HG03135 (cell line): ENCODE measurements around the gene POLRMT.
"Not testable (repeated sequence)": the region's sequence is repeated elsewhere in the genome, so short reads cannot be mapped to it uniquely, and the experiment has no call there.

Source experiments
- ATAC-seq: cut with Tn5 transposase; IDR thresholded peaks from one replicate; pipeline ENCODE4 v1.9.1; 2021; ENCODE audit warnings: mild to moderate bottlenecking, moderate library complexity; ENCODE audit not compliant: unreplicated experiment

Gene POLRMT

GRCh38 chr19:596263-596655 lies 37.1 kb downstream of the POLRMT start:
- ATAC-seq = no peak

DNA sequence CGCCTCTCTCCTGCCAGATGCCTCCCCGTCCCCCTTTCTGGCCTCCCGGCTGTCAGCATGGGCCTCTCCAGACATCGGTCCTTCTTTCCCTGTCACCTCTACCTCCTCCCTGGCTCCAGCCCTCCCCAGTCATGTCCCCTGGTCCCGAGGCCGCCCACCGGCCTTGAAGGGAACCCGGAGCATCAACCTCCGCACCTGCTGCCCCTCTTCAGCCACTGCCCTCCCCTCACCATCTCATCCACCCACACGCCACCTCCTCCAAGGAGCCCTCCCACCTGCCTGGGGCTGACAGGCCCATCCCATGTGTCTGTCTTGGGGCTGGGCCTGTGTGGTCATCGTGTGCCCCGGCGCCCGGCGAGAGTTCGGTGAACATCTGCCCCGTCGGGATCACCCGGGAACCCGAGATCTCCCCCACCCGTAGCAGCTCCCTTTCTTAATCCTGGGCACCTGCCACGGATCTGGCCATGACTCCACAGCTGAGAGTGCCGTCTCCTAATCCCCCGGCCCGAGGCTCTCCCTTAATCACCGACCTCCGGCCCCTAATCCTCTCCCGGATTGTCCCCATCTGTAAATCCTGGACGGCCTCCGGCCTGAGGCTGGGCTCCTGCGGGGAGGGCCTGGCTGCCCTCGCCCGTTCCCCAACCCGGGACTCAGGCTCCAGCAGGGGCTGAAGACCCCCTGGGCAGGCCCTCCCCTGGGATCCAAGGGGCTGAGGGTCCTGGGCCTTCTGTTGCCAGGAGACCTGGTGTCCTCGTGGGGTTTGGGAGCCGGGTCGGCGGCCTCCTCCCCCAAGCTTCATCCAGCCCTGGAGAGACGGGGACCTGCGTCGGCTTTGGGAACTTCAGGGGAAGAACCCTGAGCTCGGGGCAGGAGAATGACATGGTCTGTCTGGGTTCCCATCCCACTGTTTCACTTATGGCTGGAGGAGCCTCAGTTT lies 37.7 kb downstream of the POLRMT start:
- ATAC-seq = no peak

- ATAC-seq = no peak
Measured at GRCh38 chr19:594265-594870, 39.0 kb downstream of the POLRMT start.

DNA sequence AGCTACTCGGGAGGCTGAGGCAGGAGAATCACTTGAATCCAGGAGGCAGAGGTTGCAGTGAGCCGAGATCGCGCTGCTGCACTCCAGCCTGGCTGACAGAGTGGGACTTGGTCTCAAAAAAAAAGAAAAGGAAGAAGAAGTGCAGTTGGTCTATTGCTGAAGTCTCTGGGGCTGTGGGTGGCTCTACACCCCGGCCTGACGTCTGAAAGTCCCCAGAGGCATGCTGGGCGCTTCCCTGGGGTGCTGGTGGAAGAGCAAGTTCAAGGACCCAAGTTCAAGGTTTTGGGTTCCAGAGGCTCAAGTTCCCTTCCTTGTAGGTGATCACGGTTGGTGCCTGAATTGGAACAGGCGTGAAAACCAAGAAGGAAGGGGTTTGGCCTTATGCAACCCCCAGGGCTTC lies 39.8 kb downstream of the POLRMT start:
- no peak for ATAC-seq

- ATAC-seq = no peak
Measured at GRCh38 chr19:593055-593454, 40.3 kb downstream of the POLRMT start.

- ATAC-seq = no peak
Measured at GRCh38 chr19:592101-592500, 41.2 kb downstream of the POLRMT start.

DNA sequence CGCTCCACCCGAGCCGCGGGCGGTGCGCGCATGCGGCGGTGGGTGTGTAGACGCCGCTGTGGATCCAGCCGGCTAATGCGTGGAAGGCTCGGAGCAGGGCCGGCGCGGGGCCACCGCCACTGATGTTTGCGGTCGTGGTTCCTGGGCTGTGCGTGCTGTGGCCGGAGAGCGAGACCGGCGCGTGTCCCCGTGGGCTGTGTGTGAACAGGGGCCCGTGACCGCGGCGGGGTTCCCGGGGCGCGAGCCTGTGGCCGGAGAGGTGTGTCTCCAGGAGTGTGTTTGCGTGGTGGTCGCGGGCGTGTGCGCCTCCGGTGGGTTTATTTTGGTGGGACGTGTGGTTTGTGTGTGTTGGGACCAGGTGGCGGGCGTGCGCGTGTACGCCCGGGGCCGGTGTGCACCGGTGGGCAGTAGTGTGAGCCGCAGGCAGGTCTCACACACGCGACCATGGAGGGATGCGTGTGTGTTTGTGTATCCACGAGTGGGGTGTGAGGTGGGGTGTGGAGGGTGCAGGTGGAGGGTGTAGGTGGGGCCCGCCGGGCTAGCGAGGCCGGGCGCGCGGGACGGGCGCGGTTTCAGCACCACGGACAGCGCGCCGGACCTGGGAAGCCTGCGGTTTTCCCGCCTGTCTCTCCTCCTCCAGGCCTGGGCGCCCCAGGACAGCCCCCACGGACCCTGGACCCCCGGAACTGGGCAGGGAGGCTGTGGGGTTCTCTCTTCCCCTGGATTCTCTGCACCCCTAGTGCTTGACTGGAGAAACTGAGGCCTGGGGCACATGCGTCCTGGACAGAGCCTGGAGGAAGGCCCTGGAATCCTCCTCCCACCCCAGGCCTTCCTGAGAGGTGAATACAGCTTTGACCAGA lies 42.0 kb downstream of the POLRMT start:
- no peak for ATAC-seq

GRCh38 chr19:590750-591098 lies 42.6 kb downstream of the POLRMT start:
- no peak for ATAC-seq

GRCh38 chr19:590396-590745 lies 43.0 kb downstream of the POLRMT start:
- ATAC-seq = no peak

- ATAC-seq = no peak
Measured at GRCh38 chr19:589693-590395, 43.5 kb downstream of the POLRMT start, which contains the start of gene HCN2. Gene HCN2 (plus strand): TSS chr19:589881. CDS start chr19:589946, 65 bp downstream.

GRCh38 chr19:588741-589692 lies 44.3 kb downstream of the POLRMT start:
- no peak for ATAC-seq

- no peak for ATAC-seq
Measured at GRCh38 chr19:588093-588740, 45.1 kb downstream of the POLRMT start.

GRCh38 chr19:585551-586110 lies 47.7 kb downstream of the POLRMT start:
- no peak for ATAC-seq

GRCh38 chr19:585146-585545 lies 48.2 kb downstream of the POLRMT start:
- not testable (repeated sequence) for ATAC-seq

DNA sequence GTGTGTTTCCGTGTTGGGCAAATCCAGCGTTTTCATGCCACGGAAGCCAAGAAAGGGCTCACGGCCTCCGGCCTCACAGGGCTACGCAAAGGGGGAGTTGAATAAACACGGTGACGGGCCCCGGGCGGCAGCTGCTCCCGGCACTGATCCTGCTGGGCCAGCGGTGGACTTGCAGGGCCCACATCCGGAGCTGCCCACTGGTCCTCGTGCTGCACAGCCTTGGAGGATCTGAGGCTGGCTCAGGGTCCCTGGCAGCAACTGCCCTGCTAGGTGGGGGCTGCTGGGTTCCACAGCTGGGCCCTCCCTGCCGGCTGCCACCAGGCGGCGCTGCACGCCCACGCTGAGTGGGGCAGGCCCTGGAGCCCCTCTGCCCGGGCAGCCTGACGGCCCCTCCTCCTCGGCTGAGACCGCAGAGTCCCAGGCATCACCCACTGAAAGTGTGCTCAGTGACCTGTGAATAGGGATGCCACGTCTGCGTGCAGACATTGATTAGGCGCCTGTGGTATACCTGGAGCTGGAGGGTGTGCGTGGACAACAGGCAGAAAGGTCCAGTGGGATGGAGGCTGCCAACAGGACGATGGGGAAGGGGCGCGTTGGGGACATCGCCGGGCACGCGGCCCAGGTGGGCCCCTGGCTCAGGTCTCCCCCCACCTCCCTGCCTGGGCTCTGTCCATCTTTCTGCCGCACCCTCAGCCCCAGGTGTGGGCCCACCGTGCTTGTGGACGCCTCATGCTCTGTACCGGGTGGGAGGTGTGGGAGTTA lies 48.9 kb downstream of the POLRMT start:
- no peak for ATAC-seq

- no peak for ATAC-seq
Measured at GRCh38 chr19:583968-584239, 49.4 kb downstream of the POLRMT start.

DNA sequence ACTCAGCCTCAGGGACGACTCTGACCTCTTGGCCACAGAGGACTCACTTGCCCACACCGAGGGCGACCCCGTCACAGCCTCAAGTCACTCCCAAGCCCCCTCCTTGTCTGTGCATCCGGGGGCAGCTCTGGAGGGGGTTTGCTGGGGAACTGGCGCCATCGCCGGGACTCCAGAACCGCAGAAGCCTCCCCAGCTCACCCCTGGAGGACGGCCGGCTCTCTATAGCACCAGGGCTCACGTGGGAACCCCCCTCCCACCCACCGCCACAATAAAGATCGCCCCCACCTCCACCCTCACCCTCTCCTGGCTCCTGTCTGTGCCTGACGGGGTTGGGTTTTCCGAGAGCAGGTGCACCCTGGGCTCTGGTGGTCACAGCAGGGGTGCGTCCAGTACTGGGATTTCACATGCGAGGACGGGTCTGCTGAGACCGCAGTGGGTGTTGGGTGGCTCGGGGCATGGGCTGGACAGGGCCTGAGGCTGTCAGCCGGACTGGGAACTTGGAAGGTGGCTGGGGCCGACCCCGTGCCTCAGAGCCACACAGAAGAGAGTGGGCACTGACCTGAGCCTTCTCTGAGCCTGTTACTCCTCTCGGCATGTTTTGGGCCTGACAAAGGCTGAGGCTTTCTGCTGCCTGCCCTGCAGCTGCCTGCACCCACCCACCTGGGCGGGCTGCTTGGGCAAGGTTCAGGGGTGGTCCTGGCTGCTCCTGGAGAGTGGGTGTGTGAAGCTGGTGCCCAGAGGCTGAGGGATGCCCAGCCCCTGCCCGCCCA lies 50.0 kb downstream of the POLRMT start:
- no peak for ATAC-seq
